Neuron (in vitro differentiated cells): Measurements from ENCODE around the gene ETFDH.

Source experiments
- H2AFZ ChIP-seq: one replicate; pipeline ENCODE4 v1.6.1; 2013; ENCODE audit warnings: low read depth, mild to moderate bottlenecking, inconsistent platforms, low read length, moderate library complexity
- H3K27me3 ChIP-seq: one replicate; pipeline ENCODE4 v1.6.1; 2013; ENCODE audit warnings: low read length; ENCODE audit not compliant: insufficient read depth
- H3K36me3 ChIP-seq: one replicate; pipeline ENCODE4 v1.6.1; 2013; ENCODE audit warnings: low read length; ENCODE audit not compliant: insufficient read depth
- H3K4me1 ChIP-seq: one replicate; pipeline ENCODE4 v1.6.1; 2013; ENCODE audit warnings: low read length; ENCODE audit not compliant: insufficient read depth
- H3K4me3 ChIP-seq: 2 replicates; pipeline ENCODE4 v1.5.1; 2013; ENCODE audit warnings: mild to moderate bottlenecking, low read length, moderate library complexity
- H3K9me3 ChIP-seq: one replicate; pipeline ENCODE4 v1.6.1; 2013; ENCODE audit warnings: low read length

Gene ETFDH

GRCh38 chr4:158664806-158665205 is 7.3 kb upstream of the ETFDH start:
- H3K27me3 ChIP-seq: no peaks in the 10 kb centered on the region
- no peak overlapping the region for H2AFZ ChIP-seq
- H3K4me1 ChIP-seq: no peaks in the 10 kb centered on the region
- H3K9me3 ChIP-seq: no peaks in the 10 kb centered on the region
- peaks cover 17% of the 10 kb centered on the region for H3K36me3 ChIP-seq
- H3K4me3 ChIP-seq: no peak overlapping the region

DNA sequence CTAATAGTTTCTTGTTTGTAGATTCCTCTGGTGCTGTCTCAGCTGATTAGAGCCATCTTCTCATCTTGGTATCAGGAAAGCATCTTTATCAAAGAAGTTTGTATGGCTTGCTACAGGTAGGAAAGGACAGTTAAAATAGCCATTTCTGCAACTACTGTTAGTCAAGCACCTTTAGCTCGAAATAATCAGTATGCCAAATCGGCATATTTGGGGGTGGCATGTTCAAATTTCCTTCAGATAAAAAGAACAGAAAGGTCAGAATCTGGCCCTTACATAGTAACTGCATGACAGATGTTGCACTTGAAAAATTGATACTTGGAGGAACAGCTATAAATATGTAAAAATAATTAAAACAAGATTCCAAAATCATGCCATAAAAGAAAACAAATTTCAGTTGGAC is 5.2 kb upstream of the ETFDH start:
- no peaks in the 10 kb centered on the region for H3K9me3 ChIP-seq
- H3K4me1 ChIP-seq: peaks cover 7% of the 10 kb centered on the region
- no peaks in the 10 kb centered on the region for H3K27me3 ChIP-seq
- peaks cover 17% of the 10 kb centered on the region for H3K36me3 ChIP-seq
- no peak overlapping the region for H2AFZ ChIP-seq
- H3K4me3 ChIP-seq: no peak overlapping the region

GRCh38 chr4:158667651-158668198 is 4.4 kb upstream of the ETFDH start:
- no peaks in the 10 kb centered on the region for H3K27me3 ChIP-seq
- H3K4me1 ChIP-seq: peaks cover 7% of the 10 kb centered on the region
- no peak overlapping the region for H3K4me3 ChIP-seq
- H3K9me3 ChIP-seq: no peaks in the 10 kb centered on the region
- no peak overlapping the region for H2AFZ ChIP-seq
- H3K36me3 ChIP-seq: peaks cover 17% of the 10 kb centered on the region

DNA sequence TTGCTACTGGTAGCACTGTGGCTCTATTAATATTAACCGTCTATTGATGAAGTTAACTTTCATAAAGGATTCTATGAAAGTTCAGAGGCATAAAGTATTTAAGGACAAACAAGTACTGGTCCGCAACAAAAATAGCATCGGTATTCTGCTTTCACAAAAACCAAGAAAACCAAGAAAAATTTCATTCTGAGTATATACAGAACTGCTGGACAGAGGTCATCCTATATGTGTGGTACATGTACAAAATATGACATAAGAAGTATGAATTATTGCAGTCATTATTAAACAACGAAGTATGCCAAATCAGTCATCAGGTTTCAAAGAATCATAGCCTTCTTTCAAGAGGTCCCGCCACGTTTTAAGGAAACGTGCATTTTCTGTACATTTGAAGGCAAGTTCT is 2.8 kb upstream of the ETFDH start:
- H3K27me3 ChIP-seq: no peaks in the 10 kb centered on the region
- H3K9me3 ChIP-seq: no peaks in the 10 kb centered on the region
- no peak overlapping the region for H3K4me3 ChIP-seq
- H2AFZ ChIP-seq: no peak overlapping the region
- peaks cover 7% of the 10 kb centered on the region for H3K4me1 ChIP-seq
- H3K36me3 ChIP-seq: peaks cover 17% of the 10 kb centered on the region

DNA sequence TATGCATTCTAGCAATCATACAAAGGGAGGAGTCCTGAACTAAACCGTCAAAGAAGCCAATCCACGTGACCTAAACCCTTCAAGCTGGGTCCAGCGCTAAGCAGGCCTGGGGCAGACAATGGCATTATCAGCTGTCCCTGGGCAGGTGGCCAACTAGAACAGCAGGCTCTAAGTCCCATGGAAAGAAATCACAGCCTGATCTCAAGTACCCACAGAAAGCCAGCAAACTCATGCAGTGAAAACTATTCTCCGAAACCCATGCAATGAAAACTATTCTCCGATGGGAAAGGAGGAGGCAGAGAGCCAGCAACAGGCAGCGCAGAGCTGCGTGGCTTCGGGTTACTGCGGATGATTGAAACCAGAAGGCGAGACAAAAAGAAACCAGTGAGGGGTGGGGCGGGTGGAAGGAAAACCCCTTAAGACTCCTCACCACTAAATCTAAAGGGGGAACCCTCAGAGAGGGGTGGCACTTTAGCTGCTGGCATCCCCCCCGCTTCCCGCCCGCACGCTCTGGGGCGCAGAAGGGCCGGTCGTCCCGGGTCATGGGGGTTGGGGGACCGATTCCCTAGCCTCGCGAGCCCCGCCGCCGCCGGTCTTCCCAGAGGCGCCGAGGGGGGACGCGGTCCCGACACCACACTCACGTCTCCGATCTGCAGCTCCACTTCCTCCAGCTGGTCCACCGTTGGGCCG is 976 bp upstream of the ETFDH start:
- Histone ChIP-seq H3K4me3 (peak overlapping the region; percentile 75), H3K9me3 (no peaks in the 10 kb centered on the region), H3K36me3 (peaks cover 17% of the 10 kb centered on the region), H2AFZ (peak overlapping the region; percentile 56), H3K27me3 (no peaks in the 10 kb centered on the region), H3K4me1 (peaks cover 7% of the 10 kb centered on the region)

DNA sequence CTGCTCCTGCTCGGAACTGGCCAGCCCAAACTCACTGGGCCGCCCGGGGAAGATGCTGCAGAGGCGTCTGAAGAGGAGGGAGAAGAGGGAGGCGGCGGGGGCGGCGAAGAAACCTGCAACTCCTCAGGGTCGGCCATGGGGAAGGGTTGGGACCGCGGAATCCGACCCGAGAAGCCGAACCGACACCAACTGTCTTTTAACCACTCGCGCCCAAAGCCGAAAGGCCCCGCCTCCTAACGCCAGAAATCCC is 506 bp upstream of the ETFDH start, which contains the start of gene C4orf46:
C4orf46 (minus strand) TSS at position 223 of the 250 bp plus-strand sequence; CDS start at position 137, 86 bp downstream.
- Histone ChIP-seq H3K4me1 (peaks cover 7% of the 10 kb centered on the region), H3K4me3 (peak within 1 kb of the TSS; percentile 75), H3K36me3 (peaks cover 13% of the 10 kb centered on the region), H2AFZ (peak within 1 kb of the TSS; percentile 56), H3K9me3 (no peaks in the 10 kb centered on the region), H3K27me3 (no peaks in the 10 kb centered on the region)

DNA sequence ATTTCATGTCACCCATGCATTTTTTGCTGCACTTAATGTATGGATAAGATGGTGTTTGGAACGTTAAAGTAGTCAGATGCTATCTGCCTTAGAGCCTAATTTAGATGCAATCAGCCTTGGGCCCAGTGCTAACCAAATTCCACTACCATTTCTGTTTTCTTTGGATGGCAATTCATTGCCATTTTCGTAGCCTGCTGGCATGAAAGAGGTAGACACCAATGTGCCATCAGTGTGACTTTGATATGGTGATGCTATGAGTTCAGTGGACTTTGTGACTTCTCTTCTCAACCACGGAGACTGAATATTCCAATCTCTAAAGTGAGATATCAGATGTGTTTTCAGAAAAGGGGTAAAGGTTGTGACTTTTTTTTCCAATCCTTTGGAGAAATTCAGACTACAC is 1.5 kb downstream of the ETFDH start:
- no peak overlapping the region for H2AFZ ChIP-seq
- H3K4me1 ChIP-seq: peaks cover 7% of the 10 kb centered on the region
- H3K27me3 ChIP-seq: no peaks in the 10 kb centered on the region
- no peak overlapping the region for H3K4me3 ChIP-seq
- H3K9me3 ChIP-seq: no peaks in the 10 kb centered on the region
- peaks cover 6% of the 10 kb centered on the region for H3K36me3 ChIP-seq

DNA sequence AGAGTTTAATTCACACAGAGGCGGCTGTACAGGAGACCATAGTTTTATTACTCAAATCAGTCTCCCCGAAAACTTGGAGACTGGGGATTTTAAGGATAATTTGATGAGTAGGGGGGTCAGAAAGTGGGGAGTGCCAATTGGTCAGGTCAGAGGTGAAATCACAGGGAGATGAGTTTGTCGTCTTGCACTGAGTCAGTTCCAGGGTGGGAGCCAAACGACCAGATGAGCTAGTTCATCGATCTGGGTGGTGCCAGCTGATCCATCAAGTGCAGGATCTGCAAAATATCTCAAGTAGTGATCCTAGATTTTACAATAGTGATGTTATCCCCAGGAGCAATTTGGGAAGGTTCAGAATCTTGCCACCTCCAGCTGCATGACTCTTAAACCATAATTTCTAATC is 4.0 kb downstream of the ETFDH start:
- Histone ChIP-seq H3K4me1 (no peaks in the 10 kb centered on the region), H3K36me3 (no peaks in the 10 kb centered on the region), H3K27me3 (no peaks in the 10 kb centered on the region), H2AFZ (no peak overlapping the region), H3K9me3 (no peaks in the 10 kb centered on the region), H3K4me3 (no peak overlapping the region)

DNA sequence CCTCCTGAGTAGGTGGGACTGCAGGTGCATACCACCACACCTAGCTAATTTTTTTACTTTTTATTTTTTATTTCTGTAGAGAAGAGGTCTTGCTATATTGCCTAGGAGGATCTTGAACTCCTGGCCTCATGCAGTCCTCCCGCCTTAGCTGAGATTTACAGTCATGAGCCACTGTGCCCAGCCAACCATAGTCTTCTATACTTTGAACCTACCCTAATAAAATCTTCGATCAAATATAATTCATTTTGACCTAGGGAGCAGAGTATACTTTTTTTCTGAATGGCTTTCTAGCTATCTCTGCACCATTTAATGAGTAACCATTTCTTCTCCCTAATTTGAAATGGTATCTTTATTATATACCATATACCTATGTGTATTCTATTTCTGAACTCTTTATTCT is 6.7 kb downstream of the ETFDH start:
- Histone ChIP-seq H3K27me3 (no peaks in the 10 kb centered on the region), H3K4me1 (no peaks in the 10 kb centered on the region), H2AFZ (no peak overlapping the region), H3K4me3 (no peak overlapping the region), H3K9me3 (no peaks in the 10 kb centered on the region), H3K36me3 (no peaks in the 10 kb centered on the region)

- no peaks in the 10 kb centered on the region for H3K4me1 ChIP-seq
- H3K4me3 ChIP-seq: no peak overlapping the region
- no peaks in the 10 kb centered on the region for H3K9me3 ChIP-seq
- no peak overlapping the region for H2AFZ ChIP-seq
- no peaks in the 10 kb centered on the region for H3K36me3 ChIP-seq
- no peaks in the 10 kb centered on the region for H3K27me3 ChIP-seq
These were observed 9.5 kb downstream of the ETFDH start for GRCh38 chr4:158681629-158682028.

DNA sequence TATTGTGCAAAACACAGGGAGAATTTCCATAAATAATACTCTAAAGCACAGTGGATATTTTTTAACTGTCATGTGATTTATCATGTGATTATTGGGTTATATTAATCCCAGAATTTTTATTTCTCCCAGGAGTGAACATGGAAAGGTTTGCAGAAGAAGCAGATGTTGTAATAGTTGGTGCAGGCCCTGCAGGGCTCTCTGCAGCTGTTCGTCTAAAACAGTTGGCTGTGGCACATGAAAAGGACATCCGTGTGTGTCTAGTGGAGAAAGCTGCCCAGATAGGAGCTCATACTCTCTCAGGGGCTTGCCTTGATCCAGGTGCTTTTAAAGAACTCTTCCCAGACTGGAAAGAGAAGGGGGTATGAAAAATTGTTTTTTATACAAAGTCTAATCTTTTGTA is 10.0 kb downstream of the ETFDH start:
- Histone ChIP-seq H3K4me3 (no peak overlapping the region), H2AFZ (no peak overlapping the region), H3K9me3 (no peaks in the 10 kb centered on the region), H3K36me3 (no peaks in the 10 kb centered on the region), H3K27me3 (no peaks in the 10 kb centered on the region), H3K4me1 (no peaks in the 10 kb centered on the region)

GRCh38 chr4:158688813-158689212 is 16.7 kb downstream of the ETFDH start:
- Histone ChIP-seq H2AFZ (no peak overlapping the region), H3K9me3 (no peaks in the 10 kb centered on the region), H3K4me1 (no peaks in the 10 kb centered on the region), H3K27me3 (no peaks in the 10 kb centered on the region), H3K4me3 (no peak overlapping the region), H3K36me3 (no peaks in the 10 kb centered on the region)

GRCh38 chr4:158704274-158704673 is 32.2 kb downstream of the ETFDH start:
- H3K36me3 ChIP-seq: peaks cover 26% of the 10 kb centered on the region
- H2AFZ ChIP-seq: no peak overlapping the region
- H3K27me3 ChIP-seq: no peaks in the 10 kb centered on the region
- H3K4me1 ChIP-seq: peaks cover 3% of the 10 kb centered on the region
- no peaks in the 10 kb centered on the region for H3K9me3 ChIP-seq
- H3K4me3 ChIP-seq: no peak overlapping the region

DNA sequence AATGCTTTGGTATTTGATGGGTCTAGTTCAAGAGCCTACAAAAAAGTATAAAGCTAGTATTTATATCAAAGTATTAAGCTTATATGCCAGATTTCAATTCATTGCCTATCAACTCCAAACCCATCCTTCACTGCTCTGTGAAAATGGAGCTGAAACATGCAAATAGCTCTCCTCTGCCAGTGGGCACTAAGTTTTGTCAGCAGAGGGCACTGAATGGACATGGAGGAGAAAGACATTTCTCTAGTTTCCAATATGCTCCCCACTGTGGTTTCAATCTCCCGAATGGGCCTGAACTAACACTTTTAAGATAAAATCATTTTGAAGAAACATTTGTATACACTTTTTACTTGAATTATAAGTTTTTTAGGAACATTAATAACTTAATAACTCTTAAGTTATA is 38.7 kb downstream of the ETFDH start:
- Histone ChIP-seq H3K4me3 (no peak overlapping the region), H3K4me1 (no peaks in the 10 kb centered on the region), H3K9me3 (no peaks in the 10 kb centered on the region), H3K36me3 (peaks cover 84% of the 10 kb centered on the region), H3K27me3 (no peaks in the 10 kb centered on the region), H2AFZ (no peak overlapping the region)
